ENCODE measurements around the gene C19orf67. TPM values are rescaled to one million over a fixed set of nuclear protein-coding genes. Genes with fewer than 3 reads are reported as not detected.
A peak's percentile ranks its signal among the peaks of the same experiment; 100 is the strongest.

Gene C19orf67
- total and polyA plus RNA-seq, 2 of the 13 experiments (the other 11 are each of a cell fraction or from before 2014, with no cell fraction given), result 0.11 to 0.32 TPM

- TF ChIP-seq ZNF816 (CRISPR knock-in tag; IDR thresholded peaks at IDR 0.05; ENCODE audit: borderline replicate concordance), result no peak
- TF ChIP-seq ZKSCAN1 (IDR thresholded peaks at IDR 0.05; ENCODE audit: low read length), result no peak
- no peak for TF ChIP-seq MTA3 (CRISPR knock-in tag; IDR thresholded peaks at IDR 0.05)
- no peak for TF ChIP-seq ZNF784 (CRISPR knock-in tag; IDR thresholded peaks at IDR 0.05; ENCODE audit: borderline replicate concordance)
- no peak for TF ChIP-seq ZNF18 (CRISPR knock-in tag; IDR thresholded peaks at IDR 0.05; ENCODE audit: insufficient replicate concordance)
- TF ChIP-seq ZNF383 (CRISPR knock-in tag; IDR thresholded peaks at IDR 0.05; ENCODE audit: borderline replicate concordance), result no peak
- TF ChIP-seq MXI1 (IDR thresholded peaks at IDR 0.05; ENCODE audit: borderline replicate concordance, low read depth, low read length), result peak; percentile 8; the same call in 1 of the 3 replicates
- no peak for TF ChIP-seq ARNT2 (CRISPR knock-in tag; IDR thresholded peaks at IDR 0.05; ENCODE audit: low read depth)
- TF ChIP-seq AGO2 (optimal IDR thresholded peaks at IDR 0.05; ENCODE audit: low read depth, low read length), result peak; percentile 25
- no peak for TF ChIP-seq LRRFIP1 (CRISPR knock-in tag; conservative IDR thresholded peaks at IDR 0.05)
- TF ChIP-seq ZNF121 (CRISPR knock-in tag; IDR thresholded peaks at IDR 0.05), result no peak
- TF ChIP-seq PCBP2 (optimal IDR thresholded peaks at IDR 0.05; ENCODE audit: low read depth, low read length, poor library complexity, severe bottlenecking), result no peak
- no peak for TF ChIP-seq CBX2 (IDR thresholded peaks at IDR 0.05; ENCODE audit: low read depth, low read length)
- TF ChIP-seq CBX2 (CRISPR knock-in tag; IDR thresholded peaks at IDR 0.05; ENCODE audit: low read depth), result no peak
- peak; percentile 87 for TF ChIP-seq HNRNPLL (IDR thresholded peaks at IDR 0.05; ENCODE audit: low read depth, low read length, poor library complexity, severe bottlenecking)
- TF ChIP-seq ZFY (CRISPR knock-in tag; IDR thresholded peaks at IDR 0.05), result peak; percentile 60; the same call in 1 of the 2 replicates
- peak; percentile 68 for TF ChIP-seq RBFOX2 (IDR thresholded peaks at IDR 0.05; ENCODE audit: low read depth, low read length)
- no peak for TF ChIP-seq REL (CRISPR knock-in tag; conservative IDR thresholded peaks at IDR 0.05)
- no peak for TF ChIP-seq POLR2AphosphoS2 (IDR thresholded peaks at IDR 0.05; ENCODE audit: low read depth, low read length)
- no peak for TF ChIP-seq SP2 (CRISPR knock-in tag; IDR thresholded peaks at IDR 0.05)
- TF ChIP-seq TFE3 (CRISPR knock-in tag; IDR thresholded peaks at IDR 0.05), result no peak
Measured at GRCh38 chr19:14089662-14090508, 4.3 kb upstream of the C19orf67 start (continued).
